Midbrain (tissue), 1 donor: Measurements from ENCODE around the gene LOXL3.

Experiments
- DNase-seq: peaks from one replicate; lab custom pipeline; 2025; lab: John Stamatoyannopoulos, UW

LOXL3 gene

DNA sequence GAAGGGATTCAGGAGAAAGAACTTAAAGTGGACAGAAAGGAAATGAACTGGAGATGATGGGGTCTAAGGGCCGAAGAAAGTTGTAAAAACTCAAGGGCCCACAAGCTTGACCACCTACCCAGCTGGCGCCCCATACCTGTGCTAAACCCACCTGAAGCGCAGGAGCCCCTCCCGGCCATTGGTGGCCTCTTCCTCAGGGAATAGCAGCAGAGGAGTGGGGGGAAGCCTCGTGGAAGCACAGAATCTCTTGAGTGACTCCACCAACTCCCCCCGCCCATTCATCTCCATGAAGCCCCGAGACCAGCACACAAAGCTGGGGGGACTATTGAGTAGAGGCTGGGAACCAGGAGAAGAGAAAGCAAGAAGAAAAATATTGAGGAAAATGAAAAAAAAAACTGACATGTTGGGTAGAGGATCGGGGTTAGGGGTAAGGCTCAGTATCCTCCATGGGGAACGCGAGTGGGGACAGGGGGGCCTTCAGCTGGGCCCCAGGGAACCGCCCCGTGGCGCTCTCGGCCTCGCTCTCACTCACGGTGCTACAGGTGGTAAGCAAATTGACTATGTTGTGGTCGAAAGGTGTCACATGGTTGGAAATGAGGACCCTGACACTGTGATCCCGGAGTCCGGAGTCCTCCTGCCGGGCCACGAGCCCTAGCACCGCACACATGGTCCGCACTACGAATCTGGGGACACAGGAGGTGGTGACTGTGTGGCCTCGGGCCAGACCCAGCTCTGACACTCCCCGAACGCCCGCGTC, 25.0 kb downstream of the LOXL3 start:
- DNase-seq: no peak

DNA sequence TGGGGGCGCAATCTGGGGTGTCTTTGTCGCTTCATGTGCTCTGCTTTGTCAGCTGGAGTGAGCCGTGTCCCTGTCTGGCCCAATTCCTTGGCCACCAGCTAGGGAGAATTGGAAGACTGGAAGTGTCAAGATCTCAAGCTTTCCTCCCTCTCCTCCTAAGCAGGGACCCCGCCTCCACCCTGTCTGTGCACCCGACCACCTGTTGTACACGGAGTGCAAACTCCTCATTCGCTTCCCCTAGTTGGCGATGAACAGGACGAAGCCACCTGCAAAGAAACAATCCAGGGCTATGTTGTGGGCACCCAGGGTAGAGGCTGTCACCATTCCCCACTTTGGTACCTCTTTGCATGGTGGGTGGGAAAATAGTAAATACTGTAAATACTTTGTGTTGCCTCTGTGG, 26.0 kb downstream of the LOXL3 start:
- DNase-seq: no peak

DNA sequence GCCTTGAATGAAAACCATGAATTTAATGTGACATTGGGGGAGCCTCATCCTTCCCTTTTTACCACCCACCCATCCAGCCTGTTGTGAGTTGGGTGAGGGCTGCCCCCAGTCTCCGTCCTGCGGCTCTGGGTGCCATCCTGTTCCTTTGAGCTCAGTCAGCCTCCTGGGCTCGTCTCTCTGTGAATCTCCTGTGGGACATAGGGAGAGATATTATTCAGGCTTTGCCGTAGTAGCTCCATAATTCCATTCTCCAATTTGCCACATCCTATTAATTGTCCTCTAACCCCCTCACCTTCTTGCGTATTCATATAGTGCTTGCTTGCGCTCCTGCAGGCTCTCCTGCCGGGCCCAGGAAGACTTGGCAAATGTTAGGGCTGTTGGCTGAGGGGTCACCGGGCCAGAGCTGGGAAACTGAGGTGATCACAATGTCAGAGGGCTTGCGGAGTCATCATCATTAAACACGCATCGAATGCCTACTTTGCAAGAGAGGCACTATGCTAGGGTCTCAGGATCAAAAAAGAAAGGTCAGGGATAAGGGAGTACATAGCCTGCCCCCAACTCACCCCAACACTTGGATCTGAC, 27.0 kb downstream of the LOXL3 start:
- no peak for DNase-seq

DNA sequence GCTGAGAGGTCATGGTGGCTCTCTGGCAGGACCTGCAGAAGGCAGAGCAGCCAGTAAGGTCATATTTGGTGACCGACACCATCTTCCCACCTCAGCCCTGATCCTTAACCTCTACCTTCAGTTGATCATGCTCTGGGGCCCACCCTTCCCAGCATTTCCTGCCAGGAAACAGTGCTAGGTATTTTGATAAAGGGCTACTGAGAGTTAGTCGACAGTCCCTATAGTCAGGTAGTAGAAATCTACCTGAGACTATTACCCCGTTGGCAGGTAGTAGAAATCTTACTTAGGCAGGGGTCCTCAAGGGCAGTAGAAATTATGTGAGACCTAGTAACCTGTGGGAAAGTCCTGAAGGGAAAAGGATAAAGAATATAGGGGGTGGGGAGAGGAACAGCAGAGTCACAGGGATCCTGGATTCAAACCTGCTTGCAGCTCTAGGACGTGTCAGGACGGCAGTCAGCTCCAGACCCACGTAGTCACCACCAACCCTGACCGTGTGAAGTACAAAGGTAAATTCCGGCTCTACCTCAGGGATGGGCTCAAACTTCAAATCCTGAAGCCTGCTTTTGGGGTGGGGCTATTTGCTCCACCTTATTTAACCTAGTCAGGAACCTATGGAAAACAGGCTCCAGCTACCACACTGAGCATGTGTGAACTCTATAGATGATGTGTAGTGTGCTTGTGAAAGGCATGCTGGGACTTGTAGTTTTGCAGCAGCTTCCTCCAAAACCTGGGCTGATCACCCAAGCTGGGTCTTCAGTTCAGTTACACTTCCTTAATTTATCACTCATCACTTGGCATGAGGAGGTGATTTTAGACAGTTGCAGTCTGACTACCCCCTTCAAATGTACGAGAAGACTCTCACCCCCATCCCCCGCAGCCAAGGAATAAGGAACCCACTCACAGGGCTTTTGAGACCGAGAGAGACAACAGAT, 27.8 kb downstream of the LOXL3 start, which contains the start of gene DQX1:
Gene DQX1 (minus strand): TSS at position 515 of the 932 bp plus-strand sequence. CDS start 502 bp downstream, at position 13.
- DNase-seq: no peak

DNA sequence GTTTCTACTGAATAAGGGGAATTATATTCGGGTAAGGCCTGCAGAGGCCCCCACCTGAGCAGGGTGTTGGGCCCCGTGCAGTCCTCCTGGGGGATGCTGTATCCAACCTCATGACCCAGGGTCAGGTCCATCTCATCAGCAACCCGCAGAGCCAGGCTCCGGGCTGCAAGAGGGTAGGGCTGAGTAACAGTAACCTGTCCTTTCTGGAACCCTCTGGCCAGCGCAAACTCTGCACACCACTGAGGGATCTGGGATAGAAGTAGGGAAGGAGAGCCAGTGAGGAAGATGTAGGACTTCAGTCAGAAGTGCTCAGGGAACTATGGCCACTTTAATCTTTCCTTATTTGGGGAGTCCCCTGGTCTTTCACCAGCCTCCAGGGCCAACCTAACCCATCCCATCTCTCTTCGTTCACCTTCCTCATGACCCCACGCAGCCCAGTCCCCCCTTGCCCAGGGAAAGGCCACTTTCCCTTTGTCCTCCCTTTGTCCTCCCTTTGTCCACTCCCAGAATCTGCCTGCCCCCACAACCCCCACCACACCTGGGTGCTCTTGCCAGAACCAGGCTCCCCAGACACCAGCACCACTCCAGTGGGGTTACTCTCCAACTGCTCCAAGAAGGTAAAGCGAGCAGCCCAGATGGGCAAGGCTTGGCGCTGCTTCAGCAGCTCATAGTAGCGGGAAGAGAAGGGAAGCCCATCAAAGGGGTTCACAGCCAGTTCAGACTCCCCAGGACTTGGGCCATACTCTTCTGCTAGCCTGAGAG, 28.6 kb downstream of the LOXL3 start:
- no peak for DNase-seq

DNA sequence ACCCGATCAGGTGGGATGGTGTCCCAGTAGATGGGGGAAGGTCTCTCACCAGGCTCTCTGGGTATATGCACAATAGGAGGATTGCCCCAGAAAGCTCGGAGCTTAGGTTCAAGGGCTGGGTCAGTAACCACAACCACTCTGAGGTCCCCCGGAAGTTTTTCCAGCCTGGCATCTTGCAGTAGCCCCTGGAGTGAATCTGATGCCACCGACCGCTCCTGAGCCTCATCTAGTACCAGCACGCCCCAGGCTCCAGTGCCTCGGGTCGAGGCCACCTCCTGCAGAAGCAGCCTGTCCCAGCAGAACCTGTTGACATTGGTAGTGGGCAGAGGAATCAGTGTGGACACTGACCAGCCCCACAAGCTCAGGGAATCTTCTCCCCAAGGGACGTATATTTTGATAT, 29.7 kb downstream of the LOXL3 start:
- DNase-seq: no peak

DNA sequence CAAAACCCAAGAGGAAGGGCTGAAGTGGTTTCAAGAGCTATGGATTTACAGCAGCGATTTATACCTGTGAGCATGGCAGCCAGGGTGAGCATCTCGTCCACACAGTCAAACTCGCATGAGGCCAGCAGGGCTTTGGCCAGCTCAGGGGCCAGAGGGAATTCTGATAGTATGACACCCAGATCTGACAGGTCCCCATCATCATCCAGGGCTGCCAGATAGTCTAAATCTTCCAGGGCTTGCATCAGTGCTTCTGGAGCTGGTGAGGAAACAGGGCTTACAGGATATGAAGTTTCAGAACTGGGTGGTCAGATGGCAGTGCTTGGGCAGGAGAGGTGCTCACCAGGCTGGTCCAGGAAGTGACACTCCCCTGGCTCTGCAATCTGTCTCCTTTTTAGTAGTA, 31.2 kb downstream of the LOXL3 start:
- DNase-seq: no peak

DNA sequence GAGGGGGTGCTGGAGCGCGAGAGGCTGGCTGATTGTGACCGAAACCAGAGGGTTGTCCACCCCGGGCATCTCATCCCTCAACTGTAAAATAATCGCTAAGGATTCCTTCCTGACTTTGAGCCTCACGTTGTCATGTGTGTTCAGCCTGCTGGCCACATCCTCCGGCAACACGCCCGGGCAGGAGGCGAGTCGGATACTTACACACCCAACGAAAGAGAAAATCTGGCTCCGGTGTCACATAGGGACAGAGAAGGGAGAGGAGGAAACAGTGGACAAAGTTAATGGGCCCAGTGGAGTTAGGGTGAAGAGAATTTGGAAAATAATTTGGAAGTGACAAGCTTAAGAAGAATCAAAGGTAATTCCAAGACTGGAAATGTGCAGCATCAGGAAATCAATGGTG, 37.1 kb downstream of the LOXL3 start:
- DNase-seq: no peak

DNA sequence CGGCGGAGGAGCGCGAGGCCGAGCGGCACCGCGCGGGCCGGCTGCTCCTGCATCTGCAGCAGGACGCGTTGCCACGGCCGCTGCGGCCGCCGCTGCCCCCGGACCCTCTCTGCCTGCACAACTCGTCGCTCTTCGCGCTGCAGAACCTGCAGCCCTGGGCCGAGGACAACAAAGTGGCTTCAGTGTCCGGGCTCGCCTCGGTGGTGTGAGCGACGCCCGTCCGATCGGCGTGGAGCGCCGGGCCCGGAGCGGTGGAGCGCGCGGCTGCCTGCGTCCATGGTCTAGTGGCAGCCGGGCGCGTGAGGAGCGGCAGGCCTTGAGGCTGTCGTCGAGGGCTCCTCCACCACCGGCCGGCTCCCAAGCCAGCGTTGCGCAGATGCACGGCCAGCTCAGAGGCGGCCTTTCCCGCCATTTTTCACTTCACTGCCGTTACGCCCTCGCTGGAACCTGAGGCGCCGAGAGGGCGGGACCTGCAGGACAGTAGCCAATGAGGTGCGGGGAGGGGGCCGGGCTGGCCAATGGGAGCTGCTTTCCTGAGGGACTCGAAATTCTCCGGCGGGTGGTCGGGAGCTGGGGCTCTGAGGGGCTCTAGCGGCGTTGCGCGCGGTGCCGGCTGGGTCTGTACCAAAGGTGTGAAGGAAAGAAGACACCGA, 37.6 kb downstream of the LOXL3 start:
- DNase-seq: peak; percentile 10

DNA sequence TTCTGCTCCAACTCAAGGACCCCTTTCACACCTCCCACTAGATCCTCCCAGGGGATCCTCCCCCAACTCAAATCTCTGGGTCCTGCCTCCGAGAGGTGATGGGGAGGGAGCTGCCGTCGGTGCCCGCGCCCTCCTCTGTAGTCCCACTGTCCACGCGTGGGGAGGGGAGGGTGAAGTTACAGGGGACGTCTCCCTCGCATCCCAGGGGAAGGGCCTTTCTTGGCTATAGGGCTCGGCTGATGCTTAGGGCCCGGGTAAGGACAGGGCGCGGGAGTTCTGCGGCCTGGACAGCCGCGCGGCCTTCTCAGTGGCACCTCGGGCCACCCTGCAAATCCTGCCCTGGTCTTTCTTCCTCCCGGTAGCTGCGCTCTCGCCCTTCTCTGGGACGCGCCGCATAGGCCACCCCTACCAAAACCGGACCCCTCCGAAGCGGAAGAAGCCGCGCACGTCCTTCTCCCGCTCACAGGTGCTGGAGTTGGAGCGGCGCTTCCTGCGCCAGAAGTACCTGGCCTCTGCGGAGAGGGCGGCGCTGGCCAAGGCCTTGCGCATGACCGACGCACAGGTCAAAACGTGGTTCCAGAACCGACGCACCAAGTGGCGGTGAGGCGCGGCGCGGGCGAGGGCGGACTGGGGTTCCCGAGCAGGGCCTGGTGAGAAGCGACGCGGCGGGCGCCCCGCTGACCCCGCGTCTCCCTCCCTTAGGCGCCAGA, 38.3 kb downstream of the LOXL3 start:
- no peak for DNase-seq

DNA sequence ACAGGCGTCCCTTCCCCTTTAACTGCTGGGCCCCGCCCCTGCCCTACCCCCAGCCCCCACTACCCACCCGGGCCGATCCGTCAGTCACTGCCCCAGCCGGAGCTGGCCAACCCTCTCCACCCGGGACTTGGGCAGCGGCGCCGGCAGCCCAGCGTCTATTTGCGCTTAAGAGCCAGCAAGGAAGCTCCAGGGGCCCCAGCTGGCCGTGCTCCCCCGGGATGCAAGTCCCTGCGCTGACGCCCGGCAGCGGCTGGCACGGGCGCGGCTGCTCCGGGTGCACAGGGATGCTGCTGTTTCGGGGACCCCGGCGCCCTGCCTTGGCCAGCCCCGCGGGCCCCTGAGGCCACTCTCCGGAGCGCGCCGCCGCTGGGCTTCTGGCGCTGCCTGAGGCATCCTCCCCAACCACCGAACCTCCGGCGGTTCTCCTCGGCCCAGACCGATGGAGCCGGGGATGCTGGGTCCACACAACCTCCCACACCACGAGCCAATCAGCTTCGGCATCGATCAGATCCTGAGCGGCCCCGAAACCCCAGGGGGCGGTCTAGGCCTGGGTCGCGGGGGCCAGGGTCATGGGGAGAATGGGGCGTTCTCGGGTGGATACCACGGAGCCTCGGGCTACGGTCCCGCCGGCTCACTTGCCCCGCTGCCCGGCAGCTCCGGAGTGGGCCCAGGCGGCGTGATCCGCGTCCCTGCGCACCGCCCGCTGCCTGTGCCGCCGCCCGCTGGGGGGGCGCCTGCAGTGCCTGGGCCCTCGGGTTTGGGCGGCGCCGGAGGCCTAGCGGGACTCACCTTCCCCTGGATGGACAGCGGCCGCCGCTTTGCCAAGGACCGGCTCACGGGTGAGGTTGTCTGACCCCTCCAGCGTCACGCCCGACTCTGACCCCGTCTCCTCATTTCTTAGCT, 39.1 kb downstream of the LOXL3 start, which contains the start of gene TLX2:
Gene TLX2 (plus strand): TSS at position 83 of the 903 bp plus-strand sequence. CDS start 357 bp downstream, at position 440.
- no peak for DNase-seq

DNA sequence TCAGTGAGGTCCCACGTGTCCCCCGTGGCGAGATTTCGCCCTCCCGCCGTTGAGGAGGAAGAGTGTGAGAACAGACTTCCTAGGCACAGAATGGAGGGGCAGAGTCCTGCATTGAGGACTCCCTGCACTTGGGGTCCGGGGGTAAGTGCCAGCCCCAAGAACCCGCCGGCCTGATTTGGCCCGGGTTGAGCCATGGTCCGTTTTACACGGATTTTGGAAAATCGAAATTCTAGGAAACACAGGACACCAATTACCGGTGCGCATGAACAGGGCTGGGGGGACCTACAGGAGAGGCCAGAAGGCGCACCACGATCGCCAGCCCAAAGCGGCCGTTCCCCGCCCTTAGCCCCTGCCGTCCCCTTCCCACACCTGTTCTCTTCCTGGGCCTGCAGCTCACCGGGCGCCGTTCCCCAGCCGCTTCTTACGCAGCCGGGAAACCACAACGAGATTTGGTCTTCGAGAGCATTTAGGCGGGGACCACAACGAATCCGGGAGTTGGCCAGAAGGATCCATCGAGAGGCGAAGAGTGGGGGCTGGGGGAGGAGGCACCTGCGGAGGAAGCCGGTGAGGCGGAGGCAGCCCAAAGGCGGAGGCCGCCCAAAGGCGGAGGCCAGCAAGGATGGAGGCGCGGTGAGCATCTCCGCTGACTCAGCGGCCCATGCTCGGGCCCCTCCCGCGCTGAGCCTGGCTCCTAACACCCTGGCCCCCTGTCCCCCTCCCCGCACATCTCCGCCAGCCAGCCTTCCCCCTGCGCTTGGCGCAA, 40.0 kb downstream of the LOXL3 start:
- no peak for DNase-seq

DNA sequence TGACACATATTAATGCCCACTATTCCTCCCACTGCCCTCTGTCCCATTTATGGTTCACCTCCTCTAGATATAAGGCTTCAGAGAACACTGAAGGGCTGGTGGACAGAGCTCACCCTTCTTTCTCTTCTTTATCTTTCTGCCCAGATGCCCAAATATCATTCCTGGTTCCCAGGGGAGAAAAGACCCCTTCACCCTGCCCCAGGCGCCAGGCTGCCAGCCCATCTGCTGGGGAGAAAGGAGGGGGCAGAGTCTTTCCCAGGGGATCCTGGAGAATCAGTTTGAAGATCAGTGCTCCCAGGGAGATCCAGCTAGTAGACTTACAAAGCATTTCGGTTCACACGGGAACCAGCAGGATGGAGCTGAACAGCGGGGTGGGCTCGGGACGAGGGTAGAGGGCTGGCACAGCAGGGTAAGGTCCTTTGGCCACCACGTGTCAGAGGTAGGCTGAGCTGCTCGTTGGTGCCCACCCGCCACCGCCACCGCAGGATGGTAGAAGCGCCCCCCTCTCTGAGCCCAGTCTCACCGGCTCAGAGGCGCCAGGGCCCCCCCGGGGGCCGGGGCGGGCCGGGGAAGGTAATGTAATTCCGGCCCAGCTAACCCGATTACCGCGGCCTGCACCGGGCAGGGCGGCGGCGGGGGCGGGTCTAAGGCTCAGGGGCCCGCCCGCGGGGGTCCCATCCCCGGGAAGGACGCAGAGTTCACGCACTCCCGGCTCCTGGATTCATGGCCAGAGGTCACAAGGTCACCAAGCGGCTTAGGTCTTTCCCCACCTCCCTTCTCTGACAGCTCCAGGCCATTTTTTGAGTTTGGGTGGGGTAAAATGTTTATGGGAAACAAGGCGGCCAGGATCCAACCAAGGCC, 40.8 kb downstream of the LOXL3 start:
- DNase-seq: no peak

DNA sequence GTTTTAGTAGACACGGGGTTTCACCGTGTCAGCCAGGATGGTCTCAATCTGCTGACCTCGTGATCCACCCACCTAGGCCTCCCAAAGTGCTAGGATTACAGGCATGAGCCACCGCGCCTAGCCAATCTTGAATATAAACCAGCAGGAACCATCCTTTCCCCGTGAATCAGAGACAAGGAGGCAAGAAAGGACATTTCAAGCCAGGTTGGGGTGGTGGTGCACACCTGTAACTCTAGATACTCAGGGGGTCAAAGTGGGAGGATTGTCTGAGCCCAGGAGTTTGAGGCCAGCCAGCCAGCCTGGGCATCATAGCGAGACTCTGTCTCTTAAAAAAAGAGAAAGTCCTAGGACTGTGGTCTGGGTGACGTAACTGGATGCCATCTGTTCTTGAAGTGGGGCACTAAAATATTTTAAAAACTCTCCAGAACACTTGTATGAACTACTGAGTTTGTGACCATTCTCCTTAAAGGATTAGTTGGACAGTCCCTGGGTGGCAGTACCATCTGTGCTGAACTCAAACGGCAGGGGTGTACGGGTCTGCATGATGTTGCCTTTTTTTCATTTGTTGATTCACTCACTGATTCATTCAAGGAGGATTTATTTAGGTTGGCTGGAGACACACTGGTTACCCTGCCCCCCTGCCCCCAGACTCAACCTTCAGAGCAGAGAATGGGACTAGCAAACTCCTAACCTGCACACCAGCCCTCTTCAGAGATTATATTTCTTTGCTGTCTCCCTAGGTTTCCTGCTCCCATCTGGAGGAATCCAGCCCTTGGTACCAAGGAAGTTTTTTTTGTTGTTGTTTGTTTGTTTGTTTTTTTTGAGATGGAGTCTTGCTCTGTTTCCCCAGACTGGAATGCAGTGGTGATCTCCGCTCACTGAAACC, 42.4 kb downstream of the LOXL3 start:
- no peak for DNase-seq

DNA sequence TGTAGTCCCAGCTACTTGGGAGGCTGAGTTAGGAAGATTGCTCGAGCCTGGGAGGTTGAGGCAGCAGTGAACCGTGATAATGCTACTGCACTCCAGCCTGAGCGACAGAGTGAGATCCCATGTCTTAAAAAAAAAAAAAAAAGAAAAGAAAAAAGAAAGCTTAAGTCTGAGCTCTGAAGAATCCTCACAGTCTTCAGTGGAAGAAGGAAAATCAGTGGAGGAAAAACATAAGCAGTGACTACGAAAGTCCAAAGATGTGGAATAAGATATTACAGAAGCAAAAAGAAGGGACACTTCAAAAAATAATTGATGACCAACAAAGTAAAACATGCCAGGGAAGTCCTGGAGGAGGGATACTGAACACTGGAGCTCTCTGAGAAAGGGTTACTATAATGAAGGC, 43.5 kb downstream of the LOXL3 start:
- DNase-seq: no peak

DNA sequence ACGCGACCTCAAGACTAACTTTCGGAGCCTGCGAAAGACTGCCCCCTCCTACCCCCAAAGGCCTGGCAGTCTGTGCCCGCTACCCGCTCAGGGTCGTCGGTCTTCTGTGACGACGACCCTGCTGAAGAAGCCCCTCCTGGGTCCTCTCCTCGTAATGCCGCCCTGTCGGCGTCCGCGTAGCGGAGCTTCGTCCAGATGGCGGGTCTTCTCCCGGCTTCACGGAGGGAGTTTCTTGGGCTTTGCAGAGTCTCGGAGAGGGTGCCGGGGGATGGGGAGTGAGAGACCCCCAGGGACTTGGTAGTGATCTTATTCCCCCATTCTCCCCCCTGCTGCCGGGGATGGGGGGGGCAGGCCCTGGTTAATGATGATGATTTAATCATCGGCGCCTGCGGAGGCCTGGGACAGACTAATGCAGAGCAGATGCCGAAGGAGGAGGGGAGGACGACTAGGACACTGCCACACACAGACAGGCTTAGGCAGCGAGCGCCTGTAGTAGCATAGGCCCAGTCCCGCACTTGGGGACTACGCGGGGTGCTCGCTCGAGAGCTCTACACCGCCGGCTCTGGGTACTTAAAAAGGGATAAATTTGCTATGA, 45.7 kb downstream of the LOXL3 start:
- DNase-seq: peak; percentile 35
